ENCODE results near the gene ZNF446. TPM values are rescaled to one million over a fixed set of nuclear protein-coding genes. Genes with fewer than 3 reads are reported as not detected.

ZNF446 gene
- total and polyA plus RNA-seq, 9 of the 15 experiments (the other 6 are each of a cell fraction or from before 2014, with no cell fraction given): 0.07 to 4.8 (median 1.2) TPM

GRCh38 chr19:58519355-58520256, 43.5 kb downstream of the ZNF446 start, which contains the start of gene ZBTB45 (continued):
- TF ChIP-seq FOXO4 (CRISPR knock-in tag; IDR thresholded peaks at IDR 0.05) (no peak), ILF3 (IDR thresholded peaks at IDR 0.05; ENCODE audit: borderline replicate concordance) (no peak; the same call in 1 of the 2 replicates), SMAD3 (CRISPR knock-in tag; conservative IDR thresholded peaks at IDR 0.05) (no peak; the same call in 1 of the 2 replicates), REST (IDR thresholded peaks at IDR 0.05; ENCODE audit: borderline replicate concordance) (peak; percentile 91), REST (CRISPR knock-in tag; IDR thresholded peaks at IDR 0.05; ENCODE audit: low read depth) (peak; percentile 73; the same call in 1 of the 2 replicates), ZNF77 (CRISPR knock-in tag; IDR thresholded peaks at IDR 0.05) (no peak), E4F1 (CRISPR knock-in tag; IDR thresholded peaks at IDR 0.05; ENCODE audit: borderline replicate concordance) (no peak), PCBP2 (IDR thresholded peaks at IDR 0.05; ENCODE audit: low read depth, low read length, poor library complexity, severe bottlenecking) (no peak), FUS (optimal IDR thresholded peaks at IDR 0.05; ENCODE audit: low read depth, low read length) (no peak), HNRNPL (IDR thresholded peaks at IDR 0.05; ENCODE audit: low read depth, low read length) (peak; percentile 99), ZNF699 (CRISPR knock-in tag; IDR thresholded peaks at IDR 0.05; ENCODE audit: insufficient replicate concordance) (no peak)
